Activated CD8-positive, alpha-beta T cell treated with anti-CD3 and anti-CD28 coated beads for 36 hours (primary cell): ENCODE measurements around the gene NIN. TPM values are rescaled to one million over a fixed set of nuclear protein-coding genes. Genes with fewer than 3 reads are reported as not detected.

Experiments
- ATAC-seq: fragments of 200-7000 bp; cut with Tn5 transposase; one replicate; pipeline ENCODE4 v1.10.0; 2021; ENCODE audit warnings: mild to moderate bottlenecking, moderate library complexity
- CTCF ChIA-PET: fragments of 350-600 bp; sonication (Branson Sonifier 250); formaldehyde crosslinking; loops from one replicate; lab custom pipeline; 2021; ENCODE audit warnings: antibody characterized with exemption; lab: Charles Lee
- POLR2A ChIA-PET: fragments of 350-600 bp; sonication (Branson Sonifier 250); formaldehyde crosslinking; loops from one replicate; lab custom pipeline; 2021; ENCODE audit warnings: antibody characterized with exemption; lab: Charles Lee
- DNase-seq: peaks from one replicate; pipeline ENCODE4 v3.0.0-alpha.2; 2020
- H3K27ac Mint-ChIP-seq: one replicate; pipeline ENCODE4 v1.8.0; 2021; ENCODE audit warnings: mild to moderate bottlenecking, mixed read lengths
- H3K27me3 Mint-ChIP-seq: one replicate; pipeline ENCODE4 v1.8.0; 2021; ENCODE audit warnings: mixed read lengths
- H3K36me3 Mint-ChIP-seq: one replicate; pipeline ENCODE4 v1.8.0; 2021; ENCODE audit warnings: low read depth, mixed read lengths
- H3K4me1 Mint-ChIP-seq: one replicate; pipeline ENCODE4 v1.8.0; 2021; ENCODE audit warnings: low read depth, mixed read lengths
- H3K4me3 Mint-ChIP-seq: one replicate; pipeline ENCODE4 v1.8.0; 2021; ENCODE audit warnings: mild to moderate bottlenecking, moderate library complexity, mixed read lengths
- H3K9me3 Mint-ChIP-seq: one replicate; pipeline ENCODE4 v1.8.0; 2021; ENCODE audit warnings: mixed read lengths
- CTCF ChIP-seq: fragments of 200-600 bp; IDR thresholded peaks from one replicate; pipeline ENCODE4 v1.8.0; 2022; ENCODE audit warnings: antibody characterized with exemption, mild to moderate bottlenecking
- intact Hi-C: fragments of 100-400 bp; cut with micrococcal nuclease; formaldehyde crosslinking; loops from one replicate; pipeline ENCODE4 v1.10.0; 2022
- total RNA-seq, 2 experiments: library from RNA; stranded (reverse); gene quantifications; one replicate each; pipeline ENCODE4 v1.2.3, GENCODE V29; 2021

Gene NIN
- total RNA-seq, 2 experiments from 2014 or later = 71.9 to 72.8 TPM

GRCh38 chr14:50855558-50855957 is 24.6 kb upstream of the NIN start:
- no peaks in the 10 kb centered on the region for H3K36me3 Mint-ChIP-seq
- no peaks in the 10 kb centered on the region for H3K9me3 Mint-ChIP-seq
- no peak overlapping the region for H3K27ac Mint-ChIP-seq
- DNase-seq (no peak), ATAC-seq (no peak)
- intact Hi-C loops = no loop called here
- no peak for TF ChIP-seq CTCF
- ChIA-PET POLR2A (no interaction called here), CTCF (interaction anchor here (1.2 to 2.0 kb wide), 2 partner anchors 15 to 29 kb away, joined by 3 to 5 read pairs; no protein-coding TSS in a partner anchor)
- no peak overlapping the region for H3K4me3 Mint-ChIP-seq
- peaks cover 11% of the 10 kb centered on the region for H3K4me1 Mint-ChIP-seq
- no peaks in the 10 kb centered on the region for H3K27me3 Mint-ChIP-seq

GRCh38 chr14:50854521-50854920 is 23.6 kb upstream of the NIN start:
- intact Hi-C loops = no loop called here
- no peaks in the 10 kb centered on the region for H3K27me3 Mint-ChIP-seq
- H3K4me1 Mint-ChIP-seq = peaks cover 7% of the 10 kb centered on the region
- ATAC-seq = no peak
- ChIA-PET CTCF (interaction anchor here (1.3 to 2.0 kb wide), 2 partner anchors 17 to 77 kb away, joined by 5 read pairs; partner anchors contain the start of gene ABHD12B), POLR2A (no interaction called here)
- no peaks in the 10 kb centered on the region for H3K36me3 Mint-ChIP-seq
- TF ChIP-seq CTCF = no peak
- no peak for DNase-seq
- no peaks in the 10 kb centered on the region for H3K9me3 Mint-ChIP-seq
- no peak overlapping the region for H3K4me3 Mint-ChIP-seq
- no peak overlapping the region for H3K27ac Mint-ChIP-seq

- H3K9me3 Mint-ChIP-seq = no peaks in the 10 kb centered on the region
- no peaks in the 10 kb centered on the region for H3K27me3 Mint-ChIP-seq
- ATAC-seq (no peak), DNase-seq (no peak)
- intact Hi-C loops = no loop called here
- ChIA-PET CTCF (interaction anchor here (1.1 to 2.0 kb wide), 3 partner anchors 18 to 255 kb away, joined by 3 to 5 read pairs (median 5); partner anchors contain the start of gene ABHD12B), POLR2A (no interaction called here)
- TF ChIP-seq CTCF = no peak
- H3K4me3 Mint-ChIP-seq = no peak overlapping the region
- peaks cover 2% of the 10 kb centered on the region for H3K4me1 Mint-ChIP-seq
- H3K27ac Mint-ChIP-seq = no peak overlapping the region
- no peaks in the 10 kb centered on the region for H3K36me3 Mint-ChIP-seq
Measured at GRCh38 chr14:50853891-50854290, 22.9 kb upstream of the NIN start.

- TF ChIP-seq CTCF = no peak
- intact Hi-C loops = no loop called here
- no peak overlapping the region for H3K4me3 Mint-ChIP-seq
- no peaks in the 10 kb centered on the region for H3K27me3 Mint-ChIP-seq
- ATAC-seq = no peak
- H3K9me3 Mint-ChIP-seq = no peaks in the 10 kb centered on the region
- H3K36me3 Mint-ChIP-seq = no peaks in the 10 kb centered on the region
- DNase-seq = no peak
- peaks cover 5% of the 10 kb centered on the region for H3K4me1 Mint-ChIP-seq
- ChIA-PET POLR2A (interaction anchor here (1.3 kb wide), 1 partner anchor 17 kb away, joined by 3 read pairs; no protein-coding TSS in a partner anchor), CTCF (interaction anchor here (1.1 to 3.6 kb wide), 5 partner anchors 8 to 231 kb away, joined by 3 to 26 read pairs (median 3); no protein-coding TSS in a partner anchor)
- no peak overlapping the region for H3K27ac Mint-ChIP-seq
Measured at GRCh38 chr14:50846226-50846880, 15.4 kb upstream of the NIN start.

GRCh38 chr14:50845166-50845565 is 14.2 kb upstream of the NIN start:
- Mint-ChIP-seq H3K4me1 (peaks cover 5% of the 10 kb centered on the region), H3K4me3 (no peak overlapping the region), H3K27me3 (peaks cover 1% of the 10 kb centered on the region), H3K36me3 (no peaks in the 10 kb centered on the region), H3K27ac (no peak overlapping the region), H3K9me3 (no peaks in the 10 kb centered on the region)
- intact Hi-C loops = no loop called here
- DNase-seq (no peak), ATAC-seq (no peak)
- ChIA-PET CTCF (interaction anchor here (1.4 kb wide), 2 partner anchors 16 to 71 kb away, joined by 3 to 5 read pairs; no protein-coding TSS in a partner anchor), POLR2A (no interaction called here)
- TF ChIP-seq CTCF = no peak
